ENCODE results near the gene PTPRO.
A peak's percentile ranks its signal among the peaks of the same experiment; 100 is the strongest.

Gene PTPRO

DNA sequence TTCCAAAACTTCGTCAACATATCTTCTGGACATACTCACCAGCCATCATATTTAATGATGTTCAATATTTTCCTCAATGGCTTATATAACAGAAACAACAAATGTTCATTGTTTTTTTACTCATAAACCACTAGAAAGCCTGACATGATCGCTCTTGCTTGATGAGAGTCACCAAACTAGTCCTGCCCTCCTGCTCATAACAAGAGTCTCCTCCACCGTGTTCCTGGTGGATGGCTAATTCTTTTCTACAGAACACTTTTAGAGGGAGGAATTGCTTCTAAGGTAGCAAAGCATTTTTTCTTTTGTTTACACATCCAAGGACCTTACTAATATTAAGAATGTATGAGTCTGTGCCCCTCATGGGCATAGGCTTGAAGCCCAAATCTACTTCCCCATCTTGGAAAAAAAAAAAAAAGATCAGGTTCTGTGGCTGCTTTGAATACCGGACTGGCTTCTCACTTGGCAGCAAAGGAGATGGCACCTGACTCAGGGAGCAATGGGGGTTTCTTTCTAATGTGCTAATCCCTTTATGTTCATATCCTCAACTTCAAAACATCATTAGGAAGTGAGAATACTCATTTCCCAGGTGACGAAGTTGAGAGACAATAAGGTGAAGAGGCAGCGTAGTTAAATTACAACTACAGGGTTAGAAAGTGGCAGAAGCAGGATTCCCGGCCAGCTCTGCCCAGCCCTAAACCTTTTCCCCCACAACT, 278.1 kb downstream of the PTPRO start:
- TF ChIP-seq, protein P1, sequence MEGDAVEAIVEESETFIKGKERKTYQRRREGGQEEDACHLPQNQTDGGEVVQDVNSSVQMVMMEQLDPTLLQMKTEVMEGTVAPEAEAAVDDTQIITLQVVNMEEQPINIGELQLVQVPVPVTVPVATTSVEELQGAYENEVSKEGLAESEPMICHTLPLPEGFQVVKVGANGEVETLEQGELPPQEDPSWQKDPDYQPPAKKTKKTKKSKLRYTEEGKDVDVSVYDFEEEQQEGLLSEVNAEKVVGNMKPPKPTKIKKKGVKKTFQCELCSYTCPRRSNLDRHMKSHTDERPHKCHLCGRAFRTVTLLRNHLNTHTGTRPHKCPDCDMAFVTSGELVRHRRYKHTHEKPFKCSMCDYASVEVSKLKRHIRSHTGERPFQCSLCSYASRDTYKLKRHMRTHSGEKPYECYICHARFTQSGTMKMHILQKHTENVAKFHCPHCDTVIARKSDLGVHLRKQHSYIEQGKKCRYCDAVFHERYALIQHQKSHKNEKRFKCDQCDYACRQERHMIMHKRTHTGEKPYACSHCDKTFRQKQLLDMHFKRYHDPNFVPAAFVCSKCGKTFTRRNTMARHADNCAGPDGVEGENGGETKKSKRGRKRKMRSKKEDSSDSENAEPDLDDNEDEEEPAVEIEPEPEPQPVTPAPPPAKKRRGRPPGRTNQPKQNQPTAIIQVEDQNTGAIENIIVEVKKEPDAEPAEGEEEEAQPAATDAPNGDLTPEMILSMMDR (IDR thresholded peaks at IDR 0.05; ENCODE audit: unreplicated experiment in 3 of 3), result no peak
- Mint-ChIP-seq H3K4me1 (peaks cover 58% of the 10 kb centered on the region), H3K27me3 (ENCODE audit: low read depth) (no peaks in the 10 kb centered on the region), H3K9me3 (no peaks in the 10 kb centered on the region), H3K4me3 (no peak overlapping the region), H3K36me3 (ENCODE audit: low read depth) (peaks cover 4% of the 10 kb centered on the region), H3K27ac (peak overlapping the region; percentile 26 to 82 (median 76))

GRCh38 chr12:15601210-15601800, 279.0 kb downstream of the PTPRO start:
- TF ChIP-seq, protein P1 (IDR thresholded peaks at IDR 0.05; ENCODE audit: unreplicated experiment in 3 of 3), result no peak
- H3K4me3 Mint-ChIP-seq, result no peak overlapping the region
- H3K27ac Mint-ChIP-seq, result peak overlapping the region; percentile 17 to 76 (median 36)
- H3K4me1 Mint-ChIP-seq, result peaks cover 49% of the 10 kb centered on the region
- H3K9me3 Mint-ChIP-seq, result no peaks in the 10 kb centered on the region
- H3K36me3 Mint-ChIP-seq (ENCODE audit: low read depth), result peaks cover 4% of the 10 kb centered on the region
- H3K27me3 Mint-ChIP-seq (ENCODE audit: low read depth), result no peaks in the 10 kb centered on the region

DNA sequence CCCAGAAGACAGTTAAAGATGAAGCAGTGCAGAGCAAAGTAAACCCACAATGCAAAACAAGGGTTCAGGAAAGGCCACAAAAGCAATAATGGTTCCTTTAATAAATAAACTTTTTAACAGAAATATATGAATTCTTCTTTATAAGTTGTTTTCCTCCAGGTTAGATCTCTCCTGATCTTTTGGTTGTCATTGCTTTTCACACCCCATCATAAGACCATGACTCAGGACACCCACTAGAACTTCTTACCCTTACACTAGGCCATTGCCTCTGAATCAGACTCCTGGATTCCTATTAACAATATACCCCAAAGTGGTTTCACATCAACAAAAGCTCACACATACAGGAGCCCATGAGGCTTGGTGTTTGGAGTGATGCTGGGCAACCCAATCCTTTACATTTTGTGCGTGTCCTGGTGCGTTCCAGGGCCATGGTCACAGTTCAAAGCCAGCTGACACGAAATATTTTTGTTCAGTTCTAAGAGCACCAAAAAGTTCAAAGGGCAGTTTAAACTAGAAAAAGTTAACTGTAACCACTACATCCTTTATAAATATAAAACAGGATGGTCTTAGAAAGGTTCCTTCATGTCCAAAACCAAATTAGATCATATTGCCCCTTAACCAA, 279.9 kb downstream of the PTPRO start:
- H3K9me3 Mint-ChIP-seq, result no peaks in the 10 kb centered on the region
- H3K27me3 Mint-ChIP-seq (ENCODE audit: low read depth), result no peaks in the 10 kb centered on the region
- H3K27ac Mint-ChIP-seq, result peak overlapping the region; percentile 17 to 76 (median 36)
- peaks cover 47% of the 10 kb centered on the region for H3K4me1 Mint-ChIP-seq
- TF ChIP-seq, protein P1 (IDR thresholded peaks at IDR 0.05; ENCODE audit: unreplicated experiment in 3 of 3), result no peak
- peaks cover 4% of the 10 kb centered on the region for H3K36me3 Mint-ChIP-seq (ENCODE audit: low read depth)
- no peak overlapping the region for H3K4me3 Mint-ChIP-seq

GRCh38 chr12:15603474-15604085, 281.3 kb downstream of the PTPRO start:
- TF ChIP-seq, protein P1 (IDR thresholded peaks at IDR 0.05; ENCODE audit: unreplicated experiment in 3 of 3), result no peak

GRCh38 chr12:15605881-15606590, 283.7 kb downstream of the PTPRO start:
- Mint-ChIP-seq H3K9me3 (no peaks in the 10 kb centered on the region), H3K4me1 (peaks cover 29% of the 10 kb centered on the region)

More at GRCh38 chr12:15603474-15604085, 281.3 kb downstream of the PTPRO start:
- no peaks in the 10 kb centered on the region for H3K36me3 Mint-ChIP-seq (ENCODE audit: low read depth)
- peak overlapping the region; percentile 76 to 86 (median 81) for H3K27ac Mint-ChIP-seq
- no peaks in the 10 kb centered on the region for H3K27me3 Mint-ChIP-seq (ENCODE audit: low read depth)
- no peaks in the 10 kb centered on the region for H3K9me3 Mint-ChIP-seq
- peaks cover 39% of the 10 kb centered on the region for H3K4me1 Mint-ChIP-seq
- H3K4me3 Mint-ChIP-seq, result no peak overlapping the region

More at GRCh38 chr12:15605881-15606590, 283.7 kb downstream of the PTPRO start:
- Mint-ChIP-seq H3K27ac (no peak overlapping the region), H3K4me3 (no peak overlapping the region), H3K36me3 (ENCODE audit: low read depth) (no peaks in the 10 kb centered on the region), H3K27me3 (ENCODE audit: low read depth) (no peaks in the 10 kb centered on the region)
- TF ChIP-seq, protein P1 (IDR thresholded peaks at IDR 0.05; ENCODE audit: unreplicated experiment in 3 of 3), result no peak
